Lower leg skin (tissue), 4 donors: ENCODE measurements around the gene LRRC36. TPM values are rescaled to one million over a fixed set of nuclear protein-coding genes. Genes with fewer than 3 reads are reported as not detected.

Experiments used
- DNase-seq, 2 donors: peaks; one replicate each; pipeline ENCODE4 v3.0.0-alpha.2; 2019; ENCODE audit warnings: low spot score in 2 of 2
- H3K4me3 ChIP-seq: fragments of 200-600 bp; sonication (generic); 2 replicates; pipeline ENCODE4 v1.5.1; 2017; ENCODE audit warnings: mild to moderate bottlenecking, low read depth; ENCODE audit not compliant: poor library complexity, severe bottlenecking
- CTCF ChIP-seq, 3 donors: fragments of 450-650 bp; IDR thresholded peaks; one replicate each; pipeline ENCODE4 v1.5.1; 2016; ENCODE audit warnings: antibody characterized with exemption in 3 of 3, mild to moderate bottlenecking in 3 of 3, moderate library complexity in 2 of 3
- POLR2A ChIP-seq, 2 donors: fragments of 450-650 bp; IDR thresholded peaks; one replicate each; pipeline ENCODE4 v1.6.1; 2016 to 2017; ENCODE audit warnings: antibody characterized with exemption in 2 of 2, mild to moderate bottlenecking in 1 of 2, moderate library complexity in 1 of 2
- WGBS, 2 donors: methylation state at CpG; one replicate each; pipeline ENCODE4 v1.1.5; 2018; 5-methylcytosine and 5-hydroxymethylcytosine counted together
- intact Hi-C: fragments of 100-400 bp; cut with DNase I; formaldehyde crosslinking; loops from one replicate; pipeline ENCODE4 v1.15.0; 2023; ENCODE audit warnings: low total_unique reads
- total RNA-seq, 4 donors: library from RNA; depleted of rRNA; stranded (reverse); fragments of >200 nt; gene quantifications; one replicate each; pipeline ENCODE4 v1.1.0, GENCODE V29; 2016

The LRRC36 gene
- total RNA-seq, 4 donors from 2014 or later: 0.26 to 0.64 TPM; not detected in 2

DNA sequence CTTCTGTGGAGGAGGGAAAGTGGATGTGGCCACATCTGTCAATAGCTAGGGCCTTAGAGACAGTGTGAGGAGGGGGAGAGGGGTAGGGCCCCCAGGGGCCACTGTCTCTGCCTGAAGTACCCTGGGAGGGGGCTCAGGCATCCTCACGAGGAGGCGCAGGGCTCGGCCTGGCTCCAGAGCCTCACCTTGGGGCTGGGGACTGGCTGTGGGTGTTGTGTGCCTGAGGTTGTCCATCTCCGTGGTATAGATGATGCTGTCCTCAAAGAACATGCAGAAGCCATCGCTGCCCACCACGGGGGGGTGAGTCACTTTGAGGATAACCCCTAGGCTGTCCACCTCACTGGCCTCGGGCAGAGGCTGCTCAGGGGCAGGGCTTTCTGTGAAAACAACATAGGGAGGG is 35.2 kb upstream of the LRRC36 start:
- WGBS, 2 donors: 86 to 89% methylated on average over 7 of the region's 7 CpGs
- H3K4me3 ChIP-seq: no peak overlapping the region
- TF ChIP-seq CTCF (IDR thresholded peaks at IDR 0.05) (no peak), POLR2A (IDR thresholded peaks at IDR 0.05) (no peak)
- intact Hi-C loops: no loop called here
- DNase-seq: no peak

DNA sequence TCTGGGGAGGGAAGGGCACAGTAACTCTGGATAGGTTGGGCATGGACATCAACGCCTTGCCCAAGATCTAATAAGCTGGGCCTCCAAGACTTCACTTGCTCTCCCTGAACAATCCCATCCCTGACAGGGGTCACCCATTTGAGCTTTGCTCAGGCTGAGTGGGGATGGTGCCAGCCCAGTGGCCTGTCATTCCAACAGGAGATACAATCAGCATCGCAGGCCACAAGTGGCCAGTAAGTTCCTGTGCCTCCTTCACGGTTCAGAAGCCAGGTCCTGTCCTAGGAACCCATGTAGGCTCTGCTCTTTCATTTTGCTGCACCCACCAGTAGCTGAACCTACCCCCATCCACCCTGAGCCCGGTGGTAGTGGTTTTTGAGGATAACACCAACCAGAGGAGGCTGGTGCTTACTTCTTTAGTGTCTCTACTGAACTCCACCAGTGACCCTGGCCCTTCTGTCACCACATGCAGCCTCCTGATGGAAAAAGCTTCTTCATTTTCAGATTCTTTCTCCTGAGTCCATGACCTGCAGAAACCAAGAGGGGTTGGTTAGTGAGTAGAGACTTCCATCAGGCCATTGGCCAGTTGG is 32.4 kb upstream of the LRRC36 start:
- H3K4me3 ChIP-seq: no peak overlapping the region
- no peak for DNase-seq
- 83 to 93% methylated on average over 3 to 4 of the region's 4 CpGs for WGBS, 2 donors
- intact Hi-C loops: no loop called here
- TF ChIP-seq POLR2A (IDR thresholded peaks at IDR 0.05): no peak
- no peak for TF ChIP-seq CTCF (IDR thresholded peaks at IDR 0.05)

GRCh38 chr16:67294938-67295361 is 31.7 kb upstream of the LRRC36 start:
- intact Hi-C loops: loop anchor here (5.0 kb wide), 1 partner anchor 37 kb away; no protein-coding TSS in a partner anchor
- WGBS, 2 donors: 50 to 57% methylated on average over 7 of the region's 7 CpGs
- TF ChIP-seq POLR2A (IDR thresholded peaks at IDR 0.05): no peak
- no peak for TF ChIP-seq CTCF (IDR thresholded peaks at IDR 0.05)
- no peak for DNase-seq
- no peak overlapping the region for H3K4me3 ChIP-seq

DNA sequence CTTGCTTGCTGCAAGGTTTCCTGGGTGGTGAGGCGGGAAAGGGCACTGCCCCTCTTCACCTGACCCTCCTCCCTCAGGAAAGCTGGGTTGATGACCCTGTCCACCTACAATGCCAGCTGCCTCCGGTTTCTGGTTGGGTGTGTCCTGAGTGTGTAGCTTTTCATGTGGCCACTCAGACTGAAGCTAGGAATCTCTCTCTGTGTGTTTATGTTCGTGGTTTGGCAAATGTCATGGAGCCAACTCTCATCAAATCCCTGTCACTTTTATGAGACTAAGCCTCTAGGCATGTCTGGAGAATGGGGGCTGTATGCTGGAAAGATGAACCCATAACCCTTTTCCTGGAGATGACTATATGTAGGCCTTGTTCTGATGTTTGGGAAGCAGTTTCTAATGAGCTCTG is 30.2 kb upstream of the LRRC36 start:
- whole genome bisulfite sequencing, 2 donors: 47 to 56% methylated on average over 3 of the region's 3 CpGs
- no peak for TF ChIP-seq POLR2A (IDR thresholded peaks at IDR 0.05)
- intact Hi-C loops: loop anchor here (5.0 kb wide), 1 partner anchor 36 kb away; no protein-coding TSS in a partner anchor

GRCh38 chr16:67298277-67298676 is 28.3 kb upstream of the LRRC36 start:
- TF ChIP-seq POLR2A (IDR thresholded peaks at IDR 0.05): no peak
- no peak for TF ChIP-seq CTCF (IDR thresholded peaks at IDR 0.05)
- WGBS, 2 donors: 94 to 97% methylated on average over 9 of the region's 9 CpGs
- intact Hi-C loops: loop anchor here (5.0 kb wide), 1 partner anchor 34 kb away; no protein-coding TSS in a partner anchor

More for the DNA sequence above, 30.2 kb upstream of the LRRC36 start:
- no peak overlapping the region for H3K4me3 ChIP-seq
- no peak for DNase-seq

GRCh38 chr16:67299269-67299668 is 27.3 kb upstream of the LRRC36 start:
- DNase-seq: no peak
- TF ChIP-seq CTCF (IDR thresholded peaks at IDR 0.05) (no peak), POLR2A (IDR thresholded peaks at IDR 0.05) (no peak)
- WGBS, 2 donors: 97 to 99% methylated on average over 15 of the region's 15 CpGs
- intact Hi-C loops: loop anchor here (5.0 kb wide), 1 partner anchor 33 kb away; no protein-coding TSS in a partner anchor
- H3K4me3 ChIP-seq: no peak overlapping the region

More at GRCh38 chr16:67298277-67298676, 28.3 kb upstream of the LRRC36 start:
- DNase-seq: no peak
- H3K4me3 ChIP-seq: no peak overlapping the region
